T-helper 17 cell (primary cell): ENCODE data around the gene TNNT1. TPM values are rescaled to one million over a fixed set of nuclear protein-coding genes. Genes with fewer than 3 reads are reported as not detected.

ENCODE experiments used
- ATAC-seq: fragments of 150-1000 bp; cut with Tn5 transposase; 2 replicates; pipeline ENCODE4 v1.10.0; 2021; ENCODE audit warnings: mild to moderate bottlenecking, moderate library complexity
- DNase-seq, 3 donors: peaks; one replicate each; pipeline versions ENCODE4 v3.0.0 to v3.0.0-alpha.2; 2020 to 2021
- H3K9me3 ChIP-seq: one replicate; pipeline ENCODE4 v1.7.0; 2013; ENCODE audit warnings: low read length, mild to moderate bottlenecking; ENCODE audit not compliant: control insufficient read depth, poor library complexity, severe bottlenecking
- H3K27ac Mint-ChIP-seq: one replicate; pipeline ENCODE4 v1.8.0; 2022; ENCODE audit warnings: mild to moderate bottlenecking, moderate library complexity, mixed read lengths
- H3K27me3 Mint-ChIP-seq: one replicate; pipeline ENCODE4 v1.8.0; 2022; ENCODE audit warnings: mixed read lengths
- H3K36me3 Mint-ChIP-seq: one replicate; pipeline ENCODE4 v1.8.0; 2022; ENCODE audit warnings: low read depth, mixed read lengths
- H3K4me1 Mint-ChIP-seq: one replicate; pipeline ENCODE4 v1.8.0; 2022; ENCODE audit warnings: mild to moderate bottlenecking, mixed read lengths
- H3K4me3 Mint-ChIP-seq: one replicate; pipeline ENCODE4 v1.8.0; 2022; ENCODE audit warnings: mild to moderate bottlenecking, moderate library complexity, mixed read lengths
- total RNA-seq, 4 donors: library from RNA in 2 of 4; stranded (reverse) in 2 of 4; gene quantifications; one replicate each; pipeline ENCODE4 v1.2.3 and lab custom pipeline; 2022 to 2026

Gene TNNT1
- total RNA-seq, 2 donors from 2014 or later, result 0.52 TPM; not detected in 1

- Mint-ChIP-seq H3K4me1 (peaks cover 6% of the 10 kb centered on the region), H3K27me3 (no peaks in the 10 kb centered on the region), H3K36me3 (peaks cover 2% of the 10 kb centered on the region), H3K27ac (no peak overlapping the region), H3K4me3 (no peak overlapping the region)
- H3K9me3 ChIP-seq, result no peaks in the 10 kb centered on the region
- ATAC-seq, result no peak
- no peak for DNase-seq
Observed at GRCh38 chr19:55101261-55101660, 47.7 kb downstream of the TNNT1 start.

DNA sequence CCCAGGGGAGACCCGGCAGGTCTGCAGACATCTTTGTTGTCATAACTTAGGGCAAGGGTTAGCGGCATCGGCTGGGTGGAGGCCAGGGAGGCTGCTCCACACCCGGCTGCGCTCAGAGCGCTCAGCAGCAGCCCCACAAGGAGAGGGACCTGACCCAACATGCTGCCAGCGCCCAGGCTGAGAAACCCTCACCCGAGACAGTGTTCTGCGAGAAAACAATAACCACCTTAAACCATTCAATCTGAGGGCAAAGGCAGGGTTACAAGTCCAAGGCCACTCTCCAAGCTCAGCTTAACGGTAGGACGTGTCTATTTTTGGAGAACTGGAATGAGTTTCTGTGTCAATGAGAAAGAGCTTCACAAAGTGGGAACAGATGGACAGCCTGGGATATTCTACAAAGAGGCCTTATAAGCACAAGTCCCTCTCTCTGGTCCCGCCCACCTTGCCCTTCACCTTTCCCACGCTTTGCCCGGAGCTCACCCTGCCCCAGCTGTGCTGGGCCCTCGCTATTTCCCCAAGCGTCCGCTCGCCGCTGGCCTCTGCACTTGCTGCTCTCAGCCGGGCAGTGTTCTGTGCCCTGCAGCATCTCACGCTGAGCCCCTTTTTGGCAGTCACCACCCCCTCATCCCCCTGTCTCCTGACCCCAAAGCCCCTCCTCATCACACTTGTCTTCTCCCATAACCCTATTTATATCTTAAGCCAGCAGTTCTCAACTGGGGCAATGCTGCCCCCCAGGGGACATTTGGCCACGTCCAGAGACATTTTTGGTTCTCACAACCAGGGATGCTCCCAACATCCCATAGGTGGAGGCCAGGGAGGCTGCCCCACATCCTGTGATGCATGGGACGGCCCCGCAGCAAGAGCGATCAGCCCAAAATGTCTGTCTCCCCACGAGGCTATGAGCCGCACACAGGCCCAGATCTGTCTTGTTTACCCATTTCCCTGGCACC lies 49.2 kb downstream of the TNNT1 start:
- no peaks in the 10 kb centered on the region for H3K27me3 Mint-ChIP-seq
- no peak overlapping the region for H3K4me3 Mint-ChIP-seq
- DNase-seq, result no peak
- peaks cover 2% of the 10 kb centered on the region for H3K36me3 Mint-ChIP-seq
- H3K4me1 Mint-ChIP-seq, result peaks cover 3% of the 10 kb centered on the region
- no peak overlapping the region for H3K27ac Mint-ChIP-seq
- no peaks in the 10 kb centered on the region for H3K9me3 ChIP-seq
- ATAC-seq, result no peak

- peaks cover 2% of the 10 kb centered on the region for H3K36me3 Mint-ChIP-seq
- H3K4me1 Mint-ChIP-seq, result peaks cover 4% of the 10 kb centered on the region
- H3K27ac Mint-ChIP-seq, result no peak overlapping the region
- DNase-seq (no peak), ATAC-seq (peak; percentile 16)
- H3K4me3 Mint-ChIP-seq, result no peak overlapping the region
- no peaks in the 10 kb centered on the region for H3K27me3 Mint-ChIP-seq
- no peaks in the 10 kb centered on the region for H3K9me3 ChIP-seq
Observed at GRCh38 chr19:55098716-55099556, 50.1 kb downstream of the TNNT1 start.

DNA sequence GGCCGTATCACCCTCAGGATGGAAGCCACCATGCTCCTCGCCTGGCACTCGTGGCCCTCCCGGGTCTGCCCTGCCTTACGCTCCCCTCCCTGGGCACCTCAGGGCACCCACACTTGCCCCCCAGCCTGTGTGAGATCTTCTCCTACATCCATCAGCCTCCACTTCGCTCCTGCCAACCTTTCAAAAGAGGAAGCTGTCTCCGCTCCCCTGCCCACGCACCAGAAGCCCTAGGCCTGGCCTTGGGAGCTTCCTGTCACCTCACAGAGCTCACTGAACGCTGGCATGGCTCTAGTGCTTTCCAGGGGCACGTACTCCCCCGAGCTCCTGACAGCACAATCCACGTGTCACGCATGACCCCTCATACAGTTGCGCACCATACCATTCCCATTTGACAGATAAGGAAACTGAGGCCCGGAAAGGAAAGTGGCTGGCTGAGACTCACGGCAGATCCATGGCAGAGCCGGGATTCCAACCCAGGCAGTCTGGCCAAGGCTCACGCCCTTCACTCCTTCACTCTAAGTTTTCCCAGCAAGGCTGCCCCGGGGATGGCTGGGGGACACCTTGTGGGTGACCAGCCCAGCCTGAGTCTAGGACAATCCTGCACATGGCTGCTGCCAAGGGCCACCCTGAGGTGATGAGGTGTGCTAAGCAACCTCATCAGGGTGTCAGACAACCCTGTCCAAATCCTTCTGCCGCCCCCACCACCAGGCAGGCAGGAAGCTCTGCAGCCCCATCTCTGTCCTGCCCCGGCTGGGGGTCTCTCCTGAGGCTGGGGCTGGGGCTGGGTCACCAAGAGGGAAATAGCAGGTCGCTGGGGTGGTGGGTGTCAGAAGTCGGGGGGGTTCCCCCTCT lies 50.9 kb downstream of the TNNT1 start:
- Mint-ChIP-seq H3K36me3 (peaks cover 2% of the 10 kb centered on the region), H3K4me1 (peaks cover 4% of the 10 kb centered on the region), H3K4me3 (peak overlapping the region; percentile 57), H3K27me3 (no peaks in the 10 kb centered on the region), H3K27ac (peak overlapping the region; percentile 74)
- no peaks in the 10 kb centered on the region for H3K9me3 ChIP-seq
- DNase-seq (no peak), ATAC-seq (no peak)

GRCh38 chr19:55096061-55096701 lies 52.8 kb downstream of the TNNT1 start:
- Mint-ChIP-seq H3K36me3 (no peaks in the 10 kb centered on the region), H3K27ac (peak overlapping the region; percentile 16), H3K4me1 (peaks cover 4% of the 10 kb centered on the region), H3K4me3 (no peak overlapping the region), H3K27me3 (no peaks in the 10 kb centered on the region)
- no peaks in the 10 kb centered on the region for H3K9me3 ChIP-seq
- no peak for DNase-seq
- no peak for ATAC-seq

DNA sequence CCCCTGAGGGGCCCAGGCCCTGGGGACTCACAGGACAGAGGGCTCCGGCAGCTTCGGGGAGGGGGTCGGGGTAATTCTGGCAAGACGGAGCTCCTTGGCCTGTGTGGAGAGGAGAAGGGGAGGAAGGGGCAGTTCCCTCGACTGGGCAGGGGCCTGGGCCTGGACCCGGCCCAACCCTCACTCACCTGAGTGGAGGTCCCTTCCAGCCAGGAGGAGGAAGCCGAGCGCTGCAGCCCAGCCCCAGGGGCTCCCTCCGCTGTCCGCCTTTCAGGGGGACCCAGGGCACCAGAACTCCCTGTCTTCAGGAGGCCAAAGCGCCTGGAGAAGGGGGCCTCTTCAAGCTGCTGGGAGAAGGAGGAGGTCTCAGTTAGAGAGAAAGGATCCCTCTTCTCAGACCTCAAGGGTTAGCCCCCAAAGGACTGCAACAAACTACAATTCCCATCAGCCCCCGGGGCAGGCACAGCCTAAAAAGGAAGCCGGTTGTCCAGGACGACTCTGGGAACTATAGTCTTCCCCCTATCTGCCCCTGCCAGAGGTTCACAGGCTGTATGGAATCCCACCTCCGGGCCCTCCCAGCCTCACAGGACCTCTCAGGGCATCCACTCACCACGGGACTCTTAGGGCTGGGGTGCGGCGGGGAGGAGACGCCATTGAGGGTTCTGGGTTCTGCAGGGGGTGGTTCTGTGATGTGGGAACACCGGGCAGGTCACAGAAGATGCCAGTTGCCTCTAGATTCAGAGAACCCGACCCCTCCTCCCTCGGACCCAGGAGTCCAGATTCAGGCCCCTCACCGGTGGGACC lies 53.5 kb downstream of the TNNT1 start:
- no peaks in the 10 kb centered on the region for H3K27me3 Mint-ChIP-seq
- peak overlapping the region; percentile 16 for H3K27ac Mint-ChIP-seq
- no peak overlapping the region for H3K4me3 Mint-ChIP-seq
- peaks cover 4% of the 10 kb centered on the region for H3K4me1 Mint-ChIP-seq
- H3K9me3 ChIP-seq, result no peaks in the 10 kb centered on the region
- DNase-seq, result no peak
- no peaks in the 10 kb centered on the region for H3K36me3 Mint-ChIP-seq
- no peak for ATAC-seq

DNA sequence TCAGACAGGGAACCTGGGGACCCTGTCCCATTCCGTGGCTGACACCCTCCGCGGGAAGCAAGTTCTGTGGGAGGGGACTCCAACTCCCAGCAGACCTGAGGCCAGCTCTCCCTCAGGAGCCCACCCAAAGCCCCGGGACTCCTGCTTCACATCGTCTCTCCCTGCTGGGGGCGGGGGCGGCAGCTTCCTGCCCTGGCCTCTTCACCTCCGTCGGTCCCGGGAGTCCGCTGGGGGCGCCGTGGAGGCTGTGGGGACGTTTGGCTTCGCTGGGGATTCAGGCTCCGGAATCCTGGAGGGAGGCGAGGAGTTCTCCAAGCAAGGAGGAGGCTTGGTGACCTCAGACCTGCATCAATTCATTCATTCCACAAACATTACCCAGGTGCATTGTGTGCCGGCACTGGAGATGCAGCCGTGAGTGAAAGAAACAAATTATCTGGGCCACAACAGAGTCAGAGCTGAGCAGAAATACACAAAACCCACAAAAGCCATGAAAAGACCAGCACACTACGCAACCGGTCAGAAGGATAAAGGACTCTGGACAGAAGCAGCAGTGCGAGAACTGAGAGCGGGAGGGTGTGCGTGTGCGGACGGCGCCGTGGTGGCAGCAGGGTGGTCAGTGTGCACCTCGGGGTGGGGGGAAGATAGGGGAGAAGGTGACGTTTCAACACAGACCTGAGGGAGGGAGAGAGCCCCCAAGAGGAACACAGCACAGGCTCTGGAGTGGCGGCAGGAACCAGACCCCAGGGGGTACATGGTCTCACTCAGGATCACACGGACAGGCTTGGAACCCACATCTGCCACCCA lies 54.3 kb downstream of the TNNT1 start:
- no peak overlapping the region for H3K4me3 Mint-ChIP-seq
- no peaks in the 10 kb centered on the region for H3K9me3 ChIP-seq
- H3K4me1 Mint-ChIP-seq, result peaks cover 5% of the 10 kb centered on the region
- ATAC-seq (no peak), DNase-seq (no peak)
- peaks cover 3% of the 10 kb centered on the region for H3K27me3 Mint-ChIP-seq
- peaks cover 3% of the 10 kb centered on the region for H3K36me3 Mint-ChIP-seq
- peak overlapping the region; percentile 16 for H3K27ac Mint-ChIP-seq

GRCh38 chr19:55092423-55093318 lies 56.3 kb downstream of the TNNT1 start:
- Mint-ChIP-seq H3K4me3 (no peak overlapping the region), H3K36me3 (peaks cover 17% of the 10 kb centered on the region), H3K27ac (no peak overlapping the region), H3K27me3 (peaks cover 22% of the 10 kb centered on the region), H3K4me1 (peaks cover 20% of the 10 kb centered on the region)
- DNase-seq (no peak), ATAC-seq (no peak)
- H3K9me3 ChIP-seq, result no peaks in the 10 kb centered on the region

- no peak for ATAC-seq
Observed at GRCh38 chr19:55091955-55092354, 57.1 kb downstream of the TNNT1 start.

DNA sequence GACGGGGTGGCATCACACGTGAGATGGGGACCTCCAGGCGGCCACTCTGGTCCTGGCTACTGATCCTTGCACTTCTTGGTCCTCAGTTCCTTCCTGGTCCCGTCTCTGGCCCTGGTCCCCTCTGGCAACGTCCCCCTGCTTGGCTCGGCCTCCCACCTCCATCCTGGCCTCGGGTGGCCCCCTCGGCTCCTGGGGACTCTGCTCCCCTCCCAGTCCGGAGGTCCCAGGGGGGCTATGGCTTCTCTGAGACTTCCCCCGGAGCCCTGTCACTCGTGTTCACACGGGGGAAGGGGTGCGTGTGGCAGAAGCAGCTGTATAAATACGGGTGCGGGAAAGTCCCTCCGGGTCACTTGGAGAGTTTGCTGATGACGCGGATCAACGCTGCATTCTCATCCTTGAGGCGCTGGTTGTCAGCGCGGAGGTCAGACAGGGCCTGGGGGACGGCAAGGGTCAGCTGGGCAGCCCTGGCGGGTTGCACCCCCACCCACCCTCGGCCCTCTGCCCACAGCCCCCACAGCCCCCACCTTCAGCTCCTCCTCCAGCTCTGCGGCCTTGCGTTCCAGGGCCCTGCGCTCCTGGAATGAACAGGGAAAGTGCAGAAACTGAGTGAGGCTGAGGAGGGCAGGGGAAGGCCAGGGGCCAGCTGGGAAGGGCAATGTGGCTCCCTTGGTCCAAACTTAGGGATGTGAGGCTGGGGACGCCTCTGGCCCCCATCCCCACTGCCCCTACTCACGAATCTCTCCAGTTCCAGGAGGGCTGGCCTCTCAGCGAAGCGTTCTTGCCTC lies 57.7 kb downstream of the TNNT1 start:
- no peak for DNase-seq
- no peaks in the 10 kb centered on the region for H3K9me3 ChIP-seq
- H3K27me3 Mint-ChIP-seq, result peaks cover 29% of the 10 kb centered on the region
- H3K4me1 Mint-ChIP-seq, result peaks cover 25% of the 10 kb centered on the region
- no peak overlapping the region for H3K27ac Mint-ChIP-seq
- peaks cover 17% of the 10 kb centered on the region for H3K36me3 Mint-ChIP-seq
- no peak overlapping the region for H3K4me3 Mint-ChIP-seq
- no peak for ATAC-seq

More at GRCh38 chr19:55091955-55092354, 57.1 kb downstream of the TNNT1 start:
- Mint-ChIP-seq H3K36me3 (peaks cover 17% of the 10 kb centered on the region), H3K27me3 (peaks cover 29% of the 10 kb centered on the region), H3K4me1 (peaks cover 25% of the 10 kb centered on the region), H3K4me3 (no peak overlapping the region), H3K27ac (no peak overlapping the region)
- no peak for DNase-seq
- H3K9me3 ChIP-seq, result no peaks in the 10 kb centered on the region
